NOMO-1 treated with dmso at 0.1 percent for 144 hours (cell line): ENCODE results near the gene KLHL8.

Source experiments
- DNase-seq: peaks from one replicate; lab custom pipeline; 2025; ENCODE audit not compliant: unreplicated experiment; lab: John Stamatoyannopoulos, UW

KLHL8 gene

DNA sequence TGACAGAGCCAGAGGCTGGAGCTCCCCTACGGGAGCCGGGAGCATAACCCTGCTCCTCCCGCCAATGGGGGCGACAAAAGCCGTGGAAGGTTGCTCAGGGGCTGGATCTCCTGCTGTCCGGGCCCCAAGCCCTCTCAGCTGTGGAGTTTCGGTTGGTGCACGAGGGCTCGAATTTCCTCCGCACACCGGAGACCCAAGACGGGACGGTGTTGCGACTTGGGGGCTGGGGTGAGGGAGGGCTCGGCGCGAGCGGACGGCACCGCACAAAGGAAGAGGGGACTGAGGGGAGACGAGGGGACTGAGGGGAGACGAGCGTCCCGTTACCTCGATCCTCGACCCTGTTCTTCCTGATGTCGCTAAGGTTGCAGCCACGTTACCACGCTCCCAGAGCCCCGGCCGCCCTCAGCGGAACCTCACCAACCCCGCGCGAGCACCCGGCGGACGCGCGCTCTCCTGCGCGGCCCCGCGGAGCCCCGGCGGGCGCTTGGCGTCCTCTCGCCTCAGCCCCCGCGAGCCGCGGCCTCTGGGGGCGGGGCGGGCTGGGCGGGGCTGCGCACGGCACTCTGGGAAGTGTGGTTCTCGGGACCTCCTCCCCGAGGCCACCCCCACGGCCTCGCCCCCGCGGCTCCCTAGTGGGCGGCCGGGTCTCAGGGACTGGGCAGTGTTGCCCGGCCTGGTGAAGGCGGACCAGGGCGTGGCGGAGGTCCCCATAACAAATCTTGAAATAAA is at the start of gene KLHL8:
Gene KLHL8 (minus strand): TSS at position 525 of the 729 bp plus-strand sequence. CDS start 25,079 bp downstream, outside the sequence.
- peak; percentile 60 for DNase-seq

DNA sequence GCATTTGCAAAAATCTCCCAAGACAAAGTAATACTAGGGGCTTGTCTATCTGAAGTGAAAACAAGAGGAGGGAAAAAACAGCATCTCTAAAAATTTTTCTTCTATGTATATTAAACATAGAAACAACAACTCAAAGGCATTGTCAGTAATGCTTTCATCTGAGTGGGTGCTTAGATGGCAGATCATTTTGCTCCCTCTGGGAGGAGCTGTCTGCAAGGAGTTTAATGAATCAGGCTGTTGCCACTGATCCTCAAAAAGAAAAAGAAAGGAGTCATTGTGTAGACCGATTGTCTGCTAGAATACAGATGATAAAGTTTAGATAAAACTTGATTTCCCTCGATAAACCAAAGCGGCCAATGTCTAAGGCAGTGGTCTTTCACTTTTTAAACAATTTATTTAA is 49.7 kb upstream of the KLHL8 start:
- DNase-seq, result no peak

DNA sequence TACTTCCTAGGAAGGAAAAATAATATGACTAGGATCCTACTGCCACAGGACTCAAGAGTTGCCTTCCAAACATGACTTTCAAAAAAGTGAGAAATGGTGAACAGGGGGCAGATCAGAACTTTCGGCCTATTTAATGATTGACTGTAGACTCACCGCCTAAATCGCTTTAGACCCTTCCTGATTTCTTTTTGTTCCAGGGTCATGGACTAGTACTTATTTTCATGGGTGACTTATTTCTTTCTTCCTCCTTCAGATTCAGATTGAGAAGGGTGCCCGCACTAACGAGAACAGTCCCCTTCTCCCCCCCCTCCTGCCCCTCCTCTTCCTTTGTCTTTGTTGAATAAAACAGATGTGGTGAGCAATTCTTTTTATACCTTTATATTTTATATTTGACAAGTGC is 48.0 kb upstream of the KLHL8 start:
- DNase-seq, result no peak

DNA sequence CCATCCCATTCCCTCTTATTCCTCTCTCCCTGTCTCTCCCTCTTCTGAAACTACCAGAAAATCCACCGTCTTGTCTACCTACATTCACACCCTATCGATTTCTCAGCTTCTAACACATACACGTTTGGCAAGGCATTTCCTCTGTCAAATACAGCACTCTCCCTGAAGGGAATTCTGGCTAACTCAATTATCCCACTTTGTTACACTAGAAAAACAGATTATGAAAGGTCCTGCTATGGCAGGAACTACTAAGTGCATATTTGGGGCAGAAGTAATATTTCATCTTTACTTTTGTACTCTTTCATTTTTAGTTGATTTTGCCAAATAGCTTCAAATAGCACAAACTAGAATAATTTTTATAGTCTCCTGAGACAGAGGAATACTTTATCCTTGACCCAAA is 46.6 kb upstream of the KLHL8 start:
- DNase-seq, result no peak

DNA sequence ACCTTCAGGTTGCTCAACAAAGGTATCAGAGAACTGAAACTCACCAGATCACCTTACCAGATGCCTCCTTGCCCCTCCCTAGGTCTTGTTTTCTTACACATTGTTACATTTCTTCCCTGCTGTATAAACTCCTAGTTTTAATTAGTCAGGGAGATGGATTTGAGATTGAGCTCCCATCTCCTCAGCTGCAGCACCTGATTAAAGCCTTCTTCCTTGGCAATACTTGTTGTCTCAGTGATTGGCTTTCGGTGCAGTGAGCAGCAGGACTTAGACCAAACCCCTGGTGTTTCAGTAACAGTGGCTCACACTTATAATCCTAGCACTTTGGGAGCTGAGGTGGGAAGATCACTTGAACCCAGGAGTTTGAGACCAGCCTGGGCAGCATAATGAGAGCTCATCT is 42.5 kb upstream of the KLHL8 start:
- DNase-seq, result no peak

DNA sequence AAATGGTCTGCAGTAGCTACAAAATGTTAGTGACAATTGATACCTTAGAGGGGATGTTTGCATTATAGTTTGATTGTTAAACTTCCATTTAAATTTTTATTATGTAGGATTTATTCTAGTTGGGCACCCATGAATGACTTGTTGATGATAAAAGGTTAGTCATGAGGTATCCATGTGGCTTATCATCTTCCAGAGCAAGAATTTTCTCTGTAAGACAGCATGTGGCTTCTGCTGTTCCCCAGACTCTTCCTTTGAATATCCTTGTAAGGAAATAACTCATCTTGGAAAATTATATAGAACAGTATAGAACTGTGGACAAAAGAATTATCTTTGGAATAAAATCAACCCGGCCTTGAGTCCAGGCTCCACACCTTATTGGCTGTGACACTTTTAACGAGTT is 40.1 kb upstream of the KLHL8 start:
- no peak for DNase-seq

DNA sequence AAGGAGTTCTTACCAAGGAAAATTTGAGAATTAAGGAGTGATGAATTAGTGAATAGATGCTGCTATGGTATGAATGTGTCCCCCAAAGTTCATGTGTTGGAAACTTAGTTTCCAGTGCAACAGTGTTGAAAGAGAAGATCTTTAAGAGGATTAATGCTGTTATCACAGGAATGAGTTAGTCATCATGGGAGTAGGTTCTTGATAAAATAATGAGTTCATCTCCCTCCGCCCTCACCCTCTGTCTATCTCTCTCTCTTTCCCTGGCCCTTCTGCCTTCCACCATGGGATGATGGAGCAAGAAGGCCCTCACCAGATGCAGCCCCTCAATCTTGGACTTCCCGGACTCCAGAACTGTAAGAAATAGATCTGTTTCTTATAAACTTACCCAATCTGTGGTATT is 38.3 kb upstream of the KLHL8 start:
- no peak for DNase-seq

DNA sequence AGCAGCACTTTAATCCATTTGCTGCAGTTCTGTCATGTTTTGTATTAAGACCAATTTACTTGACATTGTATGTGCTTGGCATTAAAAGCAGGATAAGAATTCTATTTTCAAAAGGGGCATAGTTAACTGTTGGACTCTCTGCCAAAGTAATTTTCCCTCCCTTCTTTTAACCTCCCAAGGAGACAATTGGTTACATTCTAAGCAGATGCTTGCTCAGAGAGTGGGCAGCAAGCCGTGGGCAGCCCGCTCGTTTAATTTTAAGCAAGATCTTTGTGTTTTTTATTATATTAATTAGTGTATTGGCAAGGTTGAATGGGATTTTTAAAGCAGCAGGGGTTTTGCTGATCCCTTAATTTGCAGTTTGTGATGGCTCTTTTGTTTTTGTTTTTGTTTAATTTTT is 37.1 kb upstream of the KLHL8 start:
- no peak for DNase-seq

DNA sequence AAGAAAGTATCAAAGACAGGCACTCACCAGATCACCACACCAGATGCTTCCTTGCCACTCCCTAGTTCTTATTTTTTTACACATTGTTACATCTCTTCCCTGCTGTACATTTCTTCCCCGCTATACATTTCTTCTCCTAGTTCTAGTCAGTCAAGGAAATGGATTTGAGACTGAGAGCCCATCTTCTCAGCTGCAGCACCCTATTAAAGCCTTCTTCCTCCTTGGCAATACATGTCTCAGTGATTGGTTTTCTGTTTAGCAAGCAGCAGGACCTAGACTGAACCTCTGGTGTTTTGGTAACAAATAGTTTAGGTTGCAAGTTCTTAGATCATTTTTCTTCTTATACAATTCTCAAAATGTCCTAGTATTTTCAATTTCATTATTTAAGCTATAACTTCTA is 35.3 kb upstream of the KLHL8 start:
- DNase-seq, result no peak

DNA sequence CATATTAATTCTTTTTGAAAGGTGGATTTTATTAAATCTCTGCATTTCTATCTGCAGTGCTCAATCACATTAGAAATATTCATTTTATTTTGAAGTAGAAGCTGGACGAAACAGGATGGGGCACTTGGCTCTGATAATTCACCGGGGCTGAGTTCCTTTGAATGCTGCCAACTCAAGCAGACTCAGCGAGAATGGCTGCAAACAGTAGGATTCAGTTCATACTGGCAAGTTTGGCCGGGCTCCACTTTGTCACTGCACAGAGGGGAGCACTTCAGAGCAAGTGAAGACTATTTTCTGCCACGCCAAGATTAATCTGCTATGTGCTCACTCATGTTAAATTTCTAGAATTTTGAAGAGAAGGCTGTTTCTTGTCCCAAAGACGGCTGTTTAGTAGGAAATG is 30.7 kb upstream of the KLHL8 start:
- no peak for DNase-seq

DNA sequence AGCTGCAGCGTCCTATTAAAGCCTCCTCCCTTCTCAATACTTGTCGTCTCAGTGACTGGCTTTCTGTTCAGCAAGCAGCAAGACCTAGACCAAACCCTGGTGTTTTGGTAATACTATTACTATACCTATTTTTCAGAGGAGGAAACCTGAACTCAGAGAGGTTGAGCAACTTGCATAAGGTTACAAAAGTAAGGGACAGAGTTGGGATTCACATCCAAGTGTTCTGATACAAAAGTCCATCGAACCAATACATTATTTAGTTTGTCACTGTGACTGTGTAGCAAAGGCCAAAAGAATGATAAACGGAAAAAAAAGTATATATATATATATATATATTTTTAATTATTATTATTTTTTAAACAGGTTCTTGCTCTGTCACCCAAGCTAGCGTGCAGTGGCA is 29.9 kb upstream of the KLHL8 start:
- DNase-seq, result no peak

DNA sequence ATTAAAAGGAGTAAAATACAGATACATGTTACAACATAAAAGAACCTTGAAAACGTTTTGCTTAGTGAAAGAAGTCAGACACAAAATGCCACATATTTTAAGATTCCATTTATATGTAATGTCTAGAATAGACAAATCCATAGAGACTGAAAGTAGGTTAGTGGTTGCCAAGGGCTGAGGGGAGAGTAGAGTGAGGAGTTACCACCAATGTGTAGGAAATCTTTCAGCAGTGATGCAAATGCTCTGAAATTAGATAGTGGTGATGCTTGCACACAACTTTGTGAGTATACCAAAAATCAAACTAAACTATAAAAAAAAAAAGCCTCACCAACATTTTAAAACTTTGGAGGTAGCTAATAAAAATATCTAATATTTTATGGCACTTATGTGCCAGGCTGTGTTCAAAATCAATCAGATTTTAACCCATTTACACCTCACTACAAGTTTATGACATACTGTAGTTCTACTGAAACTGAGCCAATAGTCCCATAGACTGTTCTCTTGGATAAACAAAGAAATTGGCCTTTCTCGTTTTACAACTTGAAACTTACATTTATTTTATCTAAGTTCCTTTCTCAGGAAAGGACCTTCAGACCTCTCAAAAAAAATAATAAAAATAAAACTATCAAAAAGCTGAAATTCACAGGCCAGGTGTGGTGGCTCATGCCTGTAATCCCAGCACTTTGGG is 29.1 kb upstream of the KLHL8 start:
- no peak for DNase-seq

DNA sequence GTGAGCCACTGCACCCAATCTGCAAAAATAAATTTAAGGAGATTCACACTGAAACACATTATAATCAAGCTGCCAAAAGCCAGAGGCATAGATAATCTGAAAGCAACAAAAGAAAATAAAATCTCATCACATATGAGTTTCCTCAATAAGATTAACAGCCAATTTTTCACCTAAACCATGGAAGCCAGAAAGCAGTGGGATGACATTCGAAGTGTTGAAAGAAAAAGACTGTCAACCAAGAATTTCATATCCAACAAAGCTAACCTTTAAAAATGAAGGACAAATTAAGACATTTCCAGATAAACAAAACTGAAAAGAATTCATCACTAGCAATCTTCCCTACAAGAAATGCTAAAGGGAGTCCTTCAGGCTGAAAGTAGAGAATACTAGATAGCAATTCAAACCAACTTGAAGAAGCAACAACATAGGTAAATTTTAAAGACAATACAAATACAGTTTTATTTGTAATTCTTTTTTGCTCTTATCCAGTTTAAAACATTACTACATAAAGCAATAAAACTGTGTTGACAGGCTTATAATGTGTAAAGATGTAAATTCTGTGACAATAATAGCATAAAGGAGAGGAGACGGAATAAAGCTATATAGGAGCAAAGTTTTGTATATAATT is 23.1 kb upstream of the KLHL8 start:
- no peak for DNase-seq

DNA sequence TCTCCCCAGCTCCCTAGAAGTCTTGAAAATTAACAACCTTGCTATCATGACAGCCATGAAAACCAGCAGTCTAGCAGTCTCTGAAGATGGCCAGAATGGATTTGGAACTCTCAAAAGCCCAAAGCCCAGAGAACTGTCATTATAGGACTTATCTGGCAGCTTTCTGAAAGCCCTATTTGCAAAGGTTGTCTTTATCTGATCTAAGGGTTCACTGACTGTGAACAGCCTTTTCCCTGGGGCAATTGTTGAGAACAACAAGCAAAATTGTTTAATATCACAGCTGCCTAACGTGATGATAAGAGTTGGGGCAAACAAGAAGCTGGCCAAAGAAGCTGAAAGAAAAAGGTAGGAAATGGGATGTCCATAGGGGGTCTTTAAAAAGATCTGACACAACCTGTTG is 20.9 kb upstream of the KLHL8 start:
- no peak for DNase-seq

DNA sequence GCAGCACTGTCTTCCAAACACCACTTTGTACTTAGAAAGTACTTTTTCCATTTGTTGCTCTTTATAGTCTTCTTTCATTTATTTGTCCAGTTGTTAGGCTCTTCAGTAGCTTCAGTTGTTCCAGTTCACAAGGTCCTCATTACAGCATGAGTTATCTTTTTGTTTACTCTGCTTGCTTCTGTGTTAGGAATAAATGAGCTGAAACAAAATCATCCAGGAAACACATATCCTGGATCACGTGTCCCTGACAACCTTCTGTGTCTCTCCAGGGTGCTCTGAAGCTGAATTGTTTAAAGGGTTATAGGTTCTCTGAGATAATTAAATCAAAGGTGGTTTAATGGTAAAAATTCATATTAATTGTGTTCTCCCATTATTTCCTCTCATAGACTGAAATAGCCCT is 19.9 kb upstream of the KLHL8 start:
- no peak for DNase-seq

DNA sequence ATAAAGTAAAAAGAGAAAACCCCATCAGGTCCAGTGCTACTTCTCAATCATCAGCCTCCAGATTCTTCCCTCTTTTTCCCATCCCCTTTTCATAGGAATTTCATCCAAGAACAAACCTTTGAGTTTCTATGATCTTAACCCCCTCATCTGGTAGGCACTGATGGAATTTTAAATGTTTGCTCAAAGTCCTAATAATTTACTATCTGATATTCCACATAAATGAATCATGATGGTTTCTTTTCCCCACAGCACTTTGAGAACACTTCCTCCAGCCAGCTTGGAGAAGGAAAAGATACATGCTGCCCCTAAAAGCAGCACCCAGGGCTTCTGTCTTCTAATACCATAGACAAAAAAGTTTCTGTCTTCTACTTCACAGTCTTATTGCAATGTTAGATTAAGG is 19.4 kb upstream of the KLHL8 start:
- DNase-seq, result no peak

DNA sequence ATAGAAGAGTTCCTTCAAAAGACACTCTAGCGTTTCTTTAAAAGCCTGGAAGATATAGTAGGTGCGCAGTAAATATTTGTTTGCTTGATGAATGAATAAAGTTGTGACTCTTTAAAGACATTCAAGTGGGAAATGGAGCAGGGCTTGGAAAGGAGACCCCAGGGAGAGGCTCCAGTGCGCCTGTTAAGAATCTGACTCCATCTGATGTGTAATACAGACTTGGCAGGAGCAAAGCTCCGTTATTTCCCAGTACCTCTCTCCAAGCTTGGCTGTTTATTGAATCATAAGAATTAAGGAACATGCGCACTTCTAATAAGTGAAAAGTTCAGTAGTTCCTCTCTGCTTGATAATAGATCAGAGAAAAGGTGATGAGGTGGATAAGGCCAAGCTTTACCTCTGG is 18.8 kb upstream of the KLHL8 start:
- no peak for DNase-seq

DNA sequence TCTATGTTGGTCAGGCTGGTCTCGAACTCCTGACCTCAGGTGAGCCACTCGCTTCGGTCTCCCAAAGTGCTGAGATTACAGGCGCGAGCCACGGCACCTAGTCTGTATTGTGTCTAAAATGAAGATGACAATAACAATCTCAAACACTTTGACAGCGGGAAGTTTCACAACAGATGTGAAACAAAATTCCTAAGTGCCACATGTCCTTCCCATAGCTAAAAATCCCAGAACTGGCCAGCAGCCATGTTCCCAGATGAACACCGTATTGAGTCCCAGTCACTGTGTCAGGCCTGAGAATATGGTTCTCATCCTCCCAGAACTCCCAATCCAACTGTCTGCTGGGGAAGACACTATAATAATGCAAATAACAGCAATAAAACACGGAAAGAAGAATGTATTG is 16.4 kb upstream of the KLHL8 start:
- DNase-seq, result no peak

DNA sequence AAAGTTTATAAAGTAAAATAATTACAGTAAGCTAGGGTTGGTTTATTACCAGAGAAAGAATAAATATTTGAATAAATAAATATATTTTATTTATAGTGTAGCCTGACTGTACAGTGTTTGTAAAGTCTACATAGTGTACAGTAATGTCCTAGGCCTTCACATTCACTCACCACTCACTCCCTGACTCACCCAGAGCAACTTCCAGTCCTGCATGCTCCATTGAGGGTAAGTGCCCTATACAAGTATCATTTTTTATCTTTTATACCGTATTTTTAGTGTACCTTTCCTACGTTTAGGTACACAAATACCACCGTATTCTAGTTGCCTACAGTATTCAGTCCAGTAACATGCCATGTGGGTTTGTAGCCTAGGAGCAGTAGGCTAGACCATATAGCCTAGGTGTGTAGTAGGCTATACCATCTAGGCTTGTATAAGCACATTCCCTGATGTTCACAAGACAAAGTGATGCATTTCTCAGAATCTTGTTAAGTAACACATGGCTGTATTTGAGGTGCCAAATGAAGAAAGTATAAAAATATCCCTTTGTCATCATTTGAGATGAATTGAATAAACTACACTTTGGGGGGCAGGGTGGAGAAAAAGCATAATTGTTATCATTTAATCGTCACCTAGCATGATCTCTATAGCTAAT is 14.7 kb upstream of the KLHL8 start:
- no peak for DNase-seq

DNA sequence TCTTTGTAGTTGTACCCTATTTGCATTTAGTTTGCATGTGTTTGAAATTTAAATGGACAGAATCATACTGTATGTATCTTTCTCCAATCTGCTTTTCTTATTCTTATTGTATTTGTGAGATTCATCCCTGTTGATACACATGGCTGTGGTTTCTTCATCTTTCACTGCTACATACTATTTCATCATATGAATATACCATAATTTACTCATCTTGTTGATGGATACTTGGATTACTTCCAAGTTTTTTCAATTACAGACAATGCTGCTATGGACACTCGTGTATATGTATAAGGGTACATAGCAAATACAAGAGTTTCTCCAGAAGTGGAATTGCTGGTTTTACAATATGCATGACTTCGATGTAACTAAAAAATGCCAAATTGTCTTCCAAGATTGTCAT is 11.8 kb upstream of the KLHL8 start:
- no peak for DNase-seq

DNA sequence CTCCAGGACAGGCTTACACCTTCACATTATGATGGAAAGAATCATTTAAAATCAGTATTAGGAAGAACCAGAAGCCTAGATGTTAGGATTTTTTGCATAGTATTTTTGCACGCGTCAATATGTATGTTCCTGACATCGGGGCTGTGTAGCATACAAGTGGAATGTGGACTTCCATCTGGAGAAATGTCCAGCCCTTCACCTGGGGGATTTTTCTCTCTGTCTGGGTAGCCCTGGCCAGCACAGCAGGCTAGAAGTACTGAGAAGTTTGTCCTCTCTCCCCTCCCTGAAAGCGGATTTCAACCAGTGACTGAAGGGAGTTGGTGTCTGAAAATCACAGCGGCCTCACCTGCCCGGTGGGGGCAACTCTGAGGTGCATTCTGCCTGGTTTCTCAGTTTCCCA is 10.4 kb upstream of the KLHL8 start:
- no peak for DNase-seq

DNA sequence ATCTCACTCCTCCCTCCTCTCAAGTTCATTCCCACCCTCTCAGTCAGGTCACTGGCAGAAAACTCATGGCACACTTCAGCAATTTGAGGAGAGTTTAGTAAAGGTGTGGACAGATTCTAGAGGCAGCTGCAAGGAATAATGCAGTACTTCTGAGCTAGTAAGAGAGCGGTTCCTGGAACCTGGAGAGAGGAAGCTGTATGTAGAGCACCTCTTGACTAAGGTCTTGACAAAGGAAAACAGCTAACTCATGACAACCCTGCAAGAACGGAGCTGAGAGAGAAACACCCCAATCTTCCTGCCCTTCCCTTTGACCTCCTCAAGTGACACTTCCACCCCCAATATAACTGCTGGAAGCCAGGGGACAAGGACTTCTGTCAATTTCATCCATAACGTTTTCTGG is 9.6 kb upstream of the KLHL8 start:
- no peak for DNase-seq
